ENCODE measurements around the gene TIMM21.

The TIMM21 gene

DNA sequence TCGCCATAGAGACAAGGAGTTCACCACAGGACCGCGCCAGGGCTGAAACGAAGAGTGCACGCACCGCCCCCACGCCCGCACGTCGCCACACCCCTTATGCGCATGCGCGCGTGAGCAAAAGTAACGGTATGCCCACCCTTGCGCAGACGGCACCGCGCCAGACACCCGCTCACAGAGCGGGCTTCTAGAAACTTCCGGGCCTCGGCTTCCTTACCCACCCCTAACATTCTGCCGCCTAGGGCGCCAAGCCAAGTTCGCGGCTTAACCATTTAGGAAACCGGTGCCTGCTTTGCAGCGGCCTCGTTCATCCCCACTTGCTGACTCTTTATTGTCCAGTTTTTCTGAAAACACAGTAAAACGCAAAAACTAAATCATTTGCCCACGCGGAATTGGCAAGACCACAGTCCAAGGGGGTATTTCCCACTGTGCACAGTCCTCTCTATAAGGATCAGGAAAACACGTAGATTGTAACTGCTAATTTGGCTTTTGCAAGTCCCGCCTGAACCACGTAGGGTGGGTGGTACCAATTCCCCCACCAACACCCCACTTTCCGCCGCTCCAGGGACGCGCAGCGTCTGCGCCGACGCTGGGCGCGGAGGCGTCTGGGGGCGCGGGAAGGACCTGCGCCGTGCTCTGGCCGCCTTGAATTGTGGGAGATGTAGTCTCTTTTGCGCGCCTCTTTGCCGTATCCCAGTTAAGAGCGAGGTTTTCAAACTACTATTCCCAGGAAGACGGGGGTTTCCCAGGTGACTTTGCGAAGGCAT, at the start of gene TIMM21, which contains the start of gene FBXO15:
TIMM21 (plus strand) TSS at position 745 of the 764 bp plus-strand sequence. CDS start 286 bp downstream, outside the sequence.
FBXO15 (minus strand) TSS at position 56 of the 764 bp plus-strand sequence; CDS start at position 7, 49 bp downstream.
- DNase-seq (ENCODE audit: low spot score) = peak; percentile 93
- FAIRE-seq = peak; percentile 92

DNA sequence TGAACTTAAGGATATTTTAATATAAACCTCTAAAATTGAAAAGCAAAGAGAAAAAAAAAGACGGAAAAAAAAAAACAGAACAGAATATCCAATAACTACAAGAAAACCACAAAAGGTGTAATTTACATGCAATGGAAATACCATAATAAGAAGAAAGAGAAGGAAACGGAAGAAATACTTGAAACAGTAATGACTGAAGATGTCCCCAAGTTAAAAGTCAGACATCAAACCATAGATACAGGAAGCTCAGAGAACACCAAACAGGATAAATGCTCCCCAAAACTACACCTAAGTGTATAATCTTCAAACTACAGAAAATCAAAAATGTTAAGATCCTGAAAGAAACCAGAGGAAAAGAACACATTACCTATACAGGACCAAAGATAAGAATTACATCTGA, 39.9 kb upstream of the TIMM21 start:
- FAIRE-seq (no peak), DNase-seq (ENCODE audit: low spot score) (no peak)

DNA sequence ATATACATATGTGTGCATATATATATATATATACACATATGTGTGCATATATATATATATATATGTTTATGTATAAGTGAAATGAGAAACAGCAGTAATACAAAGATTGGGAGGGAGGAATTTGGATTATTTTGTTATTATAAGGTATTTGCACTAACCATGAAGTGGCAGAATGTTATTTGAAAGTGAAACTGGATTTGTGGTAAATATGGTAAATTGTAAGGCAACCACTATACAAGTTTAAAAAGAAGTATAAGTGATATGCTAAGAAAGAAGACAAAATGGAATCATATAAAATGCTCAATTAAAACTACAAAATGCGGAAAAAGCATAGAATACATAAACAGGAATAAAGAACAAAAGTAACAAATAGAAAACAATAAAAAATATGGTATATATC, 38.2 kb upstream of the TIMM21 start:
- DNase-seq (ENCODE audit: low spot score) (no peak), FAIRE-seq (no peak)

DNA sequence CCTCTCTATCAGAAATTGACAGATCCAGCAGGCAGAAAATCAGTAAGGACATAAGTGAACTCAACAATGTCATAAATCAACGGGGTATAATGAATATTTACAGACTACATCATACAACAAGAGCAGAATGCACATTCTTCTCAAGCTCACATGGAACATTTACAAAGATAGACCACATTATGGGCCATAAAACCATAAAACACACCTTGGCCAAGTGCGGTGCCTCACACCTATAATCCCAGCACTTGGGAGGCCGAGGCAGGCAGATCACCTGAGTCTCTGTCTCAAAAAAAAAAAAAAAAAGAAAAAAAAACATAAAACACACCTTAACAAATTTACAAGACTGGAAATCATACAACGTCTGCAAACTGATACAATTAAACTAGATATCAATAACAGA, 37.3 kb upstream of the TIMM21 start:
- FAIRE-seq (no peak), DNase-seq (ENCODE audit: low spot score) (no peak)

DNA sequence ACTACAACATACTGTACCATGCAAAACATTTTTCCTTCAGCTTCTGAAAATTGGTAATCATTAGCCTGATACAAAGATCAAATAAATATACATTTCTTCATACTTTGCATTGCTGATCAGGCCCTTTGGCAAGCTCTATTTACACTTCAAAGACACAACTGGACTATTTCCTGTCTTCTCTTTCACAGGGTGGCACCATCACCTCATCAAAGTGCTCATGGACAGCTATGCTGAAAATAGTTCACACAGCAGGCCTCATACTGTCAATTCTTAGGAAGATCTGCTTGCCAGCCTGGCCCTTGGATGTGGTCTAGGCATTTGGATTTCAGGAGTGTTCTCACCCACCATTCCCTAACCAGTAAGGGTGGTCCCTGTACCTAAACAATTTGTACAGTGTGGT, 34.6 kb upstream of the TIMM21 start:
- no peak for FAIRE-seq
- no peak for DNase-seq (ENCODE audit: low spot score)

- DNase-seq (ENCODE audit: low spot score) (no peak), FAIRE-seq (no peak)
These were observed 34.2 kb upstream of the TIMM21 start for GRCh38 chr18:74114116-74114515.

DNA sequence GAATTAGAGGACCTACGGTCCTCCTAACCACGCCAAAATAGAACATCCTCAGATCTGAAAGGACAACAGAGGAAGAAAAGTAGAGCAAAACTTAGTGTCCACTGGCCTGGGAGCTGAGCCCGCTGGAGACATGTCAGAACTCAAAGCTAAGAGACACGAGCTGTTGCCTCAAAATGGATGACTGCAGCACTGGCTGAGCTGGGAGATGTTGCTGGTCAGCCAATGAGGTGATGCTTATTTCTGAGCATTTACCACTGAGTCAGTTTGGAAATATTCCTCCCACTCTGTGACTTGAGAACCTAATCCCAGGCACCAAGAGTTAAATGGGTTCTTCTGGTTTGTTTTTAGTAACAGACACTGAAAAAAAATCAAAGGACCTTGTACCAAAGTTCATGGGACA, 33.3 kb upstream of the TIMM21 start:
- FAIRE-seq (no peak), DNase-seq (ENCODE audit: low spot score) (no peak)

- FAIRE-seq = no peak
- no peak for DNase-seq (ENCODE audit: low spot score)
These were observed 31.4 kb upstream of the TIMM21 start for GRCh38 chr18:74116633-74117554.

DNA sequence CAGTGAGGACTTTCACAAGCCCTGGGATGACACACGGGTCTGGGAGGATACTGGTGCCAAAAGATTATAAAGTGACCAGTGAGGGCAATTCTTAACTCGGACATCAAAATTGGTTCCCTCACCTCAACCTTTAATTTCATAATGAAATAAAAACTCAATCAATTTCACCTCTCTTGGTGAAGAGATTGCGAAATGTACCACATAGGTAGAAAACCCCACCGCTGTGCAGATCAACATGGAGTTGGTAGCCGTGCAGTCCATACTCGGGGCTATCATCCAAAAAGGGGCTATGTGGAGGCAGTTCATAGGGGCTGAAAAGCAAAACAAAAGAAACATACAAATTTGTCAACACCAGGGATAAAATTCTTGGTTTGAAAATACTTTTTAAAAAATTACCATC, 25.1 kb upstream of the TIMM21 start:
- no peak for DNase-seq (ENCODE audit: low spot score)
- no peak for FAIRE-seq

GRCh38 chr18:74124642-74125041, 23.7 kb upstream of the TIMM21 start:
- no peak for FAIRE-seq
- no peak for DNase-seq (ENCODE audit: low spot score)

- DNase-seq (ENCODE audit: low spot score) = no peak
- no peak for FAIRE-seq
These were observed 21.4 kb upstream of the TIMM21 start for GRCh38 chr18:74126684-74127655.

- DNase-seq (ENCODE audit: low spot score) (no peak), FAIRE-seq (no peak)
These were observed 20.2 kb upstream of the TIMM21 start for GRCh38 chr18:74128159-74128558.

- DNase-seq (ENCODE audit: low spot score) (no peak), FAIRE-seq (no peak)
These were observed 17.2 kb upstream of the TIMM21 start for GRCh38 chr18:74131124-74131523.

- FAIRE-seq = no peak
- DNase-seq (ENCODE audit: low spot score) = no peak
These were observed 16.1 kb upstream of the TIMM21 start for GRCh38 chr18:74132201-74132600.

- DNase-seq (ENCODE audit: low spot score) = no peak
- no peak for FAIRE-seq
These were observed 10.3 kb upstream of the TIMM21 start for GRCh38 chr18:74137920-74138538.

DNA sequence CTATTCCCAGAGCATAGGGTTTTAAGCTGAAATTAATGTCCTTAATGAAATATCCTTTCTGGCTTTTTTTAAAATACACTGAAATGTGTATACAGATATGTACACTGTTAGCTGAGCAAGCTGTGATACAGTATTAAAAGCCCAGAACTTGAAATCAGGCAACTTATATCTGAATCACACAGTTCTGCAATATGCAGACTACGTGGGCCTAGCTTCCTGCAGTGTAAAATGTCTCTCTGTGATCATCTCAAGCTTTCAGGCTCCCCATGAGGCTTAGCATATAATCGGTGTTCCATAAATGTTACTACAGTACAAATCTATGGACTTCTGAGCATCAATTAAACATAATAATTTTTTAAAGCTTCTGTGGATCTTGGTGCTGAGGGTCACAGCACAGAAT, 8.9 kb upstream of the TIMM21 start:
- no peak for DNase-seq (ENCODE audit: low spot score)
- FAIRE-seq = no peak

DNA sequence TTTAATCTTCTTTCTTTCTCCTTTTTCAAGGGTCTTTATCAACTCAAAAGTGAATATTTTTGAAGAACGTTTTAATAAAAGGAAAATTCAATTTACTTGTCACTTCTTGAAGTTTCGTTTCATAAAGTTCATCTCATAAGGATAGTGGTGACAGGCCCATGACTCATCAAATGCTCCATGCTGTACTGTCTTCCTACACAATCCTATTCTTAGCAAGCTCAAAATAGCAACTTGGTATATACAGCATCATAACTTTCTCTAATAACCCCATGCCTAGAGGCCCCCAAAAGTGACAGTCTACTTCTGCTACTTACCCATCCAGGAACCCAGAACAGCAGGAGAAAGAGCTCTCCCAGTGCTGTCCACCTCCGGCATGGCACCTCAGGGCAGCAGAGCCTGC, 8.4 kb upstream of the TIMM21 start:
- DNase-seq (ENCODE audit: low spot score) (no peak), FAIRE-seq (no peak)

- FAIRE-seq = no peak
- no peak for DNase-seq (ENCODE audit: low spot score)
These were observed 7.7 kb upstream of the TIMM21 start for GRCh38 chr18:74140582-74140981.

DNA sequence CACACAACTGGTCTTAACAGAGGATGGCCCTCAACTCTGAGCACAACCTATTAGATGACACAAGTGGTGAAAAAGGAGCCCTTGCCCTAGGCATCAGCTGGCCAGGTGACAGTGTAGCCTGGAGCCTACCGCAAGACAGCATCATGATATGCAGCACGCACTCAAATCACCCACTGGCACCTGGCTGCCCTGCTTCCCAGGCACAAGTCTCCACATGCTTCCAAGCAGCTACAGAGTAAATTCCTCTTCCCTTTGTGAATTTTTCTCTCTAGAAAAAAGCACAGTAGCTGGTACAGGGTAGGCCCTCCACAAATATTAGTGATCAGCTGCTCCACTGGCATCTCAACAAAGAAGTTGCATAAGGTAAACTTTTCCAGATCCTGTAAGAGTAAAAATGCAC, 6.7 kb upstream of the TIMM21 start:
- no peak for FAIRE-seq

GRCh38 chr18:74142252-74142651, 6.1 kb upstream of the TIMM21 start:
- no peak for DNase-seq (ENCODE audit: low spot score)
- FAIRE-seq = no peak

More for the DNA sequence above, 6.7 kb upstream of the TIMM21 start:
- DNase-seq (ENCODE audit: low spot score) = no peak

DNA sequence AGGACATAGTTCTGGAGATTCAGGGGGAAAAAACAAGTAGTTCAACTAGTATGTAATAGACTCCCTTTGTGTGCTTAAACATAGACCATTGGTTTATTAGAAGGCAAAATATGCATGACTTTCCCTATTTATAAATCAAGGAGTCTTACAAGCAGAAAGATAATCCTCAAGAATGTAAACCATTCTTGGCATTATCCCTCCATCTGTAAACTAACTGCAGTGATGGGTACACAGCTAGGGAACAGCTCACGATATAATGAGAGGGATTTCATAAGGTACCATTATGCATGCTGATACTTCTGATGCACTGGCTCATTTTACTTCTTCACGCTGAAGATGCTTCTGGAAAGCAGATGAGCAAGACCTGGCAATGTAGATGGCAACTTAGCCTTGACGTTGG, 1.6 kb upstream of the TIMM21 start:
- DNase-seq (ENCODE audit: low spot score) = no peak
- no peak for FAIRE-seq
